Thymus (tissue), 11 donors: ENCODE data around the gene MOCS3. TPM values are rescaled to one million over a fixed set of nuclear protein-coding genes. Genes with fewer than 3 reads are reported as not detected.

Source experiments
- DNase-seq, 9 donors: peaks; one replicate each; pipeline ENCODE4 v3.0.0-alpha.2; 2013; ENCODE audit warnings: low spot score in 9 of 9, low read depth in 6 of 9, missing footprints in 1 of 9
- H3K27ac ChIP-seq, 2 donors: one replicate each; pipeline ENCODE4 v1.5.1; 2013; ENCODE audit warnings: control low read depth in 1 of 2, low read depth in 1 of 2, low read length in 1 of 2, mild to moderate bottlenecking in 1 of 2, moderate library complexity in 1 of 2
- H3K27me3 ChIP-seq, 2 donors: one replicate each; pipeline ENCODE4 v1.5.1; 2013; ENCODE audit warnings: low read length in 1 of 2; ENCODE audit not compliant: control insufficient read depth in 2 of 2, insufficient read depth in 1 of 2
- H3K36me3 ChIP-seq, 2 donors: one replicate each; pipeline ENCODE4 v1.5.1; 2013; ENCODE audit warnings: low read length in 1 of 2, mild to moderate bottlenecking in 1 of 2, moderate library complexity in 1 of 2; ENCODE audit not compliant: control insufficient read depth in 2 of 2, insufficient read depth in 2 of 2
- H3K4me1 ChIP-seq, 2 donors: one replicate each; pipeline ENCODE4 v1.5.1; 2013; ENCODE audit warnings: low read length in 2 of 2; ENCODE audit not compliant: control insufficient read depth in 2 of 2, insufficient read depth in 2 of 2
- H3K4me3 ChIP-seq, 2 donors: one replicate each; pipeline ENCODE4 v1.5.1; 2013; ENCODE audit warnings: low read length in 2 of 2, control low read depth in 1 of 2, mild to moderate bottlenecking in 1 of 2
- H3K9me3 ChIP-seq, 2 donors: one replicate each; pipeline ENCODE4 v1.5.1; 2013; ENCODE audit warnings: low read length in 1 of 2, mild to moderate bottlenecking in 1 of 2; ENCODE audit not compliant: control insufficient read depth in 2 of 2, insufficient read depth in 1 of 2
- WGBS: extraction: QIAGEN DNeasy Blood & Tissue Kit; methylation state at CpG from one replicate; pipeline ENCODE4 v1.1.7; 2013; 5-methylcytosine and 5-hydroxymethylcytosine counted together
- polyA plus RNA-seq: library from polyadenylated mRNA; stranded (reverse); fragments of 200-250 nt; gene quantifications from one replicate; pipeline ENCODE4 v1.2.3, GENCODE V29; 2013
- total RNA-seq: library from RNA; stranded (reverse); fragments of 120-200 nt; gene quantifications from one replicate; pipeline ENCODE4 v1.2.4, GENCODE V29; 2013
- donor health status: healthy.

The MOCS3 gene
- total and polyA plus RNA-seq, 2 donors = 3.4 to 3.7 TPM

- Histone ChIP-seq H3K27me3 (no peaks in the 10 kb centered on the region), H3K4me1 (no peaks in the 10 kb centered on the region), H3K27ac (peak overlapping the region in 1 of 2 donors; percentile 20), H3K4me3 (no peak overlapping the region), H3K36me3 (peaks cover 8 to 32% of the 10 kb centered on the region in 2 donors), H3K9me3 (no peaks in the 10 kb centered on the region)
- WGBS = 91% methylated on average over 3 of the region's 3 CpGs
- no peak for DNase-seq
These were observed 41.7 kb upstream of the MOCS3 start for GRCh38 chr20:50916934-50917333.

- Histone ChIP-seq H3K27me3 (no peaks in the 10 kb centered on the region), H3K4me1 (no peaks in the 10 kb centered on the region), H3K36me3 (peaks cover 14 to 31% of the 10 kb centered on the region in 2 donors), H3K4me3 (no peak overlapping the region), H3K27ac (no peak overlapping the region), H3K9me3 (no peaks in the 10 kb centered on the region)
- no peak for DNase-seq
- WGBS = 93% methylated on average over 3 of the region's 3 CpGs
These were observed 40.2 kb upstream of the MOCS3 start for GRCh38 chr20:50918403-50918802.

- H3K27ac ChIP-seq = no peak overlapping the region
- DNase-seq = no peak
These were observed 39.1 kb upstream of the MOCS3 start for GRCh38 chr20:50919567-50919966.

GRCh38 chr20:50920997-50921396 lies 37.6 kb upstream of the MOCS3 start:
- no peak for DNase-seq
- Histone ChIP-seq H3K27me3 (no peaks in the 10 kb centered on the region), H3K4me3 (no peak overlapping the region), H3K36me3 (peaks cover 20 to 37% of the 10 kb centered on the region in 2 donors), H3K4me1 (peaks cover 0 to 6% of the 10 kb centered on the region in 2 donors), H3K27ac (no peak overlapping the region), H3K9me3 (no peaks in the 10 kb centered on the region)

More at GRCh38 chr20:50919567-50919966, 39.1 kb upstream of the MOCS3 start:
- peaks cover 13 to 35% of the 10 kb centered on the region in 2 donors for H3K36me3 ChIP-seq
- no peaks in the 10 kb centered on the region for H3K9me3 ChIP-seq
- H3K4me3 ChIP-seq = no peak overlapping the region
- H3K4me1 ChIP-seq = no peaks in the 10 kb centered on the region
- WGBS = 97% methylated on average over 6 of the region's 6 CpGs
- H3K27me3 ChIP-seq = no peaks in the 10 kb centered on the region

GRCh38 chr20:50921803-50922501 lies 36.7 kb upstream of the MOCS3 start:
- Histone ChIP-seq H3K27ac (peak overlapping the region in 1 of 2 donors; percentile 31), H3K4me3 (no peak overlapping the region), H3K36me3 (peaks cover 20 to 30% of the 10 kb centered on the region in 2 donors), H3K9me3 (no peaks in the 10 kb centered on the region), H3K27me3 (no peaks in the 10 kb centered on the region), H3K4me1 (peaks cover 0 to 6% of the 10 kb centered on the region in 2 donors)
- no peak for DNase-seq
- WGBS = 90% methylated on average over 8 of the region's 8 CpGs

GRCh38 chr20:50924261-50924920 lies 34.2 kb upstream of the MOCS3 start:
- Histone ChIP-seq H3K27ac (no peak overlapping the region), H3K27me3 (no peaks in the 10 kb centered on the region), H3K4me3 (no peak overlapping the region), H3K9me3 (no peaks in the 10 kb centered on the region), H3K4me1 (peaks cover 10 to 17% of the 10 kb centered on the region in 2 donors), H3K36me3 (peaks cover 25 to 30% of the 10 kb centered on the region in 2 donors)
- no peak for DNase-seq
- 84% methylated on average over 2 of the region's 2 CpGs for WGBS

GRCh38 chr20:50926530-50926929 lies 32.1 kb upstream of the MOCS3 start:
- Histone ChIP-seq H3K27me3 (no peaks in the 10 kb centered on the region), H3K4me1 (peaks cover 10 to 17% of the 10 kb centered on the region in 2 donors), H3K9me3 (no peaks in the 10 kb centered on the region), H3K4me3 (no peak overlapping the region), H3K27ac (no peak overlapping the region), H3K36me3 (peaks cover 25 to 27% of the 10 kb centered on the region in 2 donors)
- no peak for DNase-seq
- WGBS = 74% methylated on average over 1 of the region's 1 CpG

- peak overlapping the region; percentile 8 to 18 for H3K27ac ChIP-seq
- H3K4me1 ChIP-seq = peaks cover 15 to 22% of the 10 kb centered on the region in 2 donors
- H3K27me3 ChIP-seq = no peaks in the 10 kb centered on the region
- H3K9me3 ChIP-seq = no peaks in the 10 kb centered on the region
- DNase-seq = peak in 1 of 9 donors; percentile 14
- 71% methylated on average over 5 of the region's 5 CpGs for WGBS
- H3K36me3 ChIP-seq = peaks cover 19 to 24% of the 10 kb centered on the region in 2 donors
- H3K4me3 ChIP-seq = no peak overlapping the region
These were observed 30.1 kb upstream of the MOCS3 start for GRCh38 chr20:50928469-50928868.
